Thymus (tissue), 11 donors: ENCODE data around the gene TLX2. TPM values are rescaled to one million over a fixed set of nuclear protein-coding genes. Genes with fewer than 3 reads are reported as not detected.
A peak's percentile ranks its signal among the peaks of the same experiment; 100 is the strongest.

Experiments used
- DNase-seq, 9 donors: peaks; one replicate each; pipeline ENCODE4 v3.0.0-alpha.2; 2013; ENCODE audit warnings: low spot score in 9 of 9, low read depth in 6 of 9, missing footprints in 1 of 9
- H3K27ac ChIP-seq, 2 donors: one replicate each; pipeline ENCODE4 v1.5.1; 2013; ENCODE audit warnings: control low read depth in 1 of 2, low read depth in 1 of 2, low read length in 1 of 2, mild to moderate bottlenecking in 1 of 2, moderate library complexity in 1 of 2
- H3K27me3 ChIP-seq, 2 donors: one replicate each; pipeline ENCODE4 v1.5.1; 2013; ENCODE audit warnings: low read length in 1 of 2; ENCODE audit not compliant: control insufficient read depth in 2 of 2, insufficient read depth in 1 of 2
- H3K36me3 ChIP-seq, 2 donors: one replicate each; pipeline ENCODE4 v1.5.1; 2013; ENCODE audit warnings: low read length in 1 of 2, mild to moderate bottlenecking in 1 of 2, moderate library complexity in 1 of 2; ENCODE audit not compliant: control insufficient read depth in 2 of 2, insufficient read depth in 2 of 2
- H3K4me1 ChIP-seq, 2 donors: one replicate each; pipeline ENCODE4 v1.5.1; 2013; ENCODE audit warnings: low read length in 2 of 2; ENCODE audit not compliant: control insufficient read depth in 2 of 2, insufficient read depth in 2 of 2
- H3K4me3 ChIP-seq, 2 donors: one replicate each; pipeline ENCODE4 v1.5.1; 2013; ENCODE audit warnings: low read length in 2 of 2, control low read depth in 1 of 2, mild to moderate bottlenecking in 1 of 2
- H3K9me3 ChIP-seq, 2 donors: one replicate each; pipeline ENCODE4 v1.5.1; 2013; ENCODE audit warnings: low read length in 1 of 2, mild to moderate bottlenecking in 1 of 2; ENCODE audit not compliant: control insufficient read depth in 2 of 2, insufficient read depth in 1 of 2
- WGBS: extraction: QIAGEN DNeasy Blood & Tissue Kit; methylation state at CpG from one replicate; pipeline ENCODE4 v1.1.7; 2013; 5-methylcytosine and 5-hydroxymethylcytosine counted together
- polyA plus RNA-seq: library from polyadenylated mRNA; stranded (reverse); fragments of 200-250 nt; gene quantifications from one replicate; pipeline ENCODE4 v1.2.3, GENCODE V29; 2013
- total RNA-seq: library from RNA; stranded (reverse); fragments of 120-200 nt; gene quantifications from one replicate; pipeline ENCODE4 v1.2.4, GENCODE V29; 2013
- donor health status: healthy.

TLX2 gene
- total and polyA plus RNA-seq, 2 donors: 0.11 to 0.19 TPM

DNA sequence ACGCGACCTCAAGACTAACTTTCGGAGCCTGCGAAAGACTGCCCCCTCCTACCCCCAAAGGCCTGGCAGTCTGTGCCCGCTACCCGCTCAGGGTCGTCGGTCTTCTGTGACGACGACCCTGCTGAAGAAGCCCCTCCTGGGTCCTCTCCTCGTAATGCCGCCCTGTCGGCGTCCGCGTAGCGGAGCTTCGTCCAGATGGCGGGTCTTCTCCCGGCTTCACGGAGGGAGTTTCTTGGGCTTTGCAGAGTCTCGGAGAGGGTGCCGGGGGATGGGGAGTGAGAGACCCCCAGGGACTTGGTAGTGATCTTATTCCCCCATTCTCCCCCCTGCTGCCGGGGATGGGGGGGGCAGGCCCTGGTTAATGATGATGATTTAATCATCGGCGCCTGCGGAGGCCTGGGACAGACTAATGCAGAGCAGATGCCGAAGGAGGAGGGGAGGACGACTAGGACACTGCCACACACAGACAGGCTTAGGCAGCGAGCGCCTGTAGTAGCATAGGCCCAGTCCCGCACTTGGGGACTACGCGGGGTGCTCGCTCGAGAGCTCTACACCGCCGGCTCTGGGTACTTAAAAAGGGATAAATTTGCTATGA, 6.2 kb upstream of the TLX2 start:
- H3K36me3 ChIP-seq: peaks cover 13 to 15% of the 10 kb centered on the region in 2 donors
- peaks cover 2% of the 10 kb centered on the region in 2 donors for H3K9me3 ChIP-seq
- DNase-seq: no peak
- peaks cover 59 to 83% of the 10 kb centered on the region in 2 donors for H3K27me3 ChIP-seq
- WGBS: 18% methylated on average over 38 of the region's 38 CpGs
- peaks cover 18 to 29% of the 10 kb centered on the region in 2 donors for H3K4me1 ChIP-seq
- peak overlapping the region; percentile 76 to 95 for H3K4me3 ChIP-seq
- peak overlapping the region; percentile 98 for H3K27ac ChIP-seq

DNA sequence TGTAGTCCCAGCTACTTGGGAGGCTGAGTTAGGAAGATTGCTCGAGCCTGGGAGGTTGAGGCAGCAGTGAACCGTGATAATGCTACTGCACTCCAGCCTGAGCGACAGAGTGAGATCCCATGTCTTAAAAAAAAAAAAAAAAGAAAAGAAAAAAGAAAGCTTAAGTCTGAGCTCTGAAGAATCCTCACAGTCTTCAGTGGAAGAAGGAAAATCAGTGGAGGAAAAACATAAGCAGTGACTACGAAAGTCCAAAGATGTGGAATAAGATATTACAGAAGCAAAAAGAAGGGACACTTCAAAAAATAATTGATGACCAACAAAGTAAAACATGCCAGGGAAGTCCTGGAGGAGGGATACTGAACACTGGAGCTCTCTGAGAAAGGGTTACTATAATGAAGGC, 4.0 kb upstream of the TLX2 start:
- Histone ChIP-seq H3K27ac (no peak overlapping the region), H3K9me3 (peaks cover 0 to 17% of the 10 kb centered on the region in 2 donors), H3K36me3 (peaks cover 8 to 10% of the 10 kb centered on the region in 2 donors), H3K4me3 (no peak overlapping the region), H3K4me1 (peaks cover 16 to 39% of the 10 kb centered on the region in 2 donors), H3K27me3 (peaks cover 59 to 83% of the 10 kb centered on the region in 2 donors)
- DNase-seq: no peak
- WGBS: 93% methylated on average over 4 of the region's 4 CpGs

DNA sequence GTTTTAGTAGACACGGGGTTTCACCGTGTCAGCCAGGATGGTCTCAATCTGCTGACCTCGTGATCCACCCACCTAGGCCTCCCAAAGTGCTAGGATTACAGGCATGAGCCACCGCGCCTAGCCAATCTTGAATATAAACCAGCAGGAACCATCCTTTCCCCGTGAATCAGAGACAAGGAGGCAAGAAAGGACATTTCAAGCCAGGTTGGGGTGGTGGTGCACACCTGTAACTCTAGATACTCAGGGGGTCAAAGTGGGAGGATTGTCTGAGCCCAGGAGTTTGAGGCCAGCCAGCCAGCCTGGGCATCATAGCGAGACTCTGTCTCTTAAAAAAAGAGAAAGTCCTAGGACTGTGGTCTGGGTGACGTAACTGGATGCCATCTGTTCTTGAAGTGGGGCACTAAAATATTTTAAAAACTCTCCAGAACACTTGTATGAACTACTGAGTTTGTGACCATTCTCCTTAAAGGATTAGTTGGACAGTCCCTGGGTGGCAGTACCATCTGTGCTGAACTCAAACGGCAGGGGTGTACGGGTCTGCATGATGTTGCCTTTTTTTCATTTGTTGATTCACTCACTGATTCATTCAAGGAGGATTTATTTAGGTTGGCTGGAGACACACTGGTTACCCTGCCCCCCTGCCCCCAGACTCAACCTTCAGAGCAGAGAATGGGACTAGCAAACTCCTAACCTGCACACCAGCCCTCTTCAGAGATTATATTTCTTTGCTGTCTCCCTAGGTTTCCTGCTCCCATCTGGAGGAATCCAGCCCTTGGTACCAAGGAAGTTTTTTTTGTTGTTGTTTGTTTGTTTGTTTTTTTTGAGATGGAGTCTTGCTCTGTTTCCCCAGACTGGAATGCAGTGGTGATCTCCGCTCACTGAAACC, 2.9 kb upstream of the TLX2 start:
- DNase-seq: no peak
- Histone ChIP-seq H3K9me3 (peaks cover 0 to 21% of the 10 kb centered on the region in 2 donors), H3K4me3 (no peak overlapping the region), H3K36me3 (peaks cover 0 to 2% of the 10 kb centered on the region in 2 donors), H3K4me1 (peaks cover 24 to 45% of the 10 kb centered on the region in 2 donors), H3K27me3 (peaks cover 66 to 85% of the 10 kb centered on the region in 2 donors), H3K27ac (no peak overlapping the region)
- WGBS: 54% methylated on average over 11 of the region's 11 CpGs

DNA sequence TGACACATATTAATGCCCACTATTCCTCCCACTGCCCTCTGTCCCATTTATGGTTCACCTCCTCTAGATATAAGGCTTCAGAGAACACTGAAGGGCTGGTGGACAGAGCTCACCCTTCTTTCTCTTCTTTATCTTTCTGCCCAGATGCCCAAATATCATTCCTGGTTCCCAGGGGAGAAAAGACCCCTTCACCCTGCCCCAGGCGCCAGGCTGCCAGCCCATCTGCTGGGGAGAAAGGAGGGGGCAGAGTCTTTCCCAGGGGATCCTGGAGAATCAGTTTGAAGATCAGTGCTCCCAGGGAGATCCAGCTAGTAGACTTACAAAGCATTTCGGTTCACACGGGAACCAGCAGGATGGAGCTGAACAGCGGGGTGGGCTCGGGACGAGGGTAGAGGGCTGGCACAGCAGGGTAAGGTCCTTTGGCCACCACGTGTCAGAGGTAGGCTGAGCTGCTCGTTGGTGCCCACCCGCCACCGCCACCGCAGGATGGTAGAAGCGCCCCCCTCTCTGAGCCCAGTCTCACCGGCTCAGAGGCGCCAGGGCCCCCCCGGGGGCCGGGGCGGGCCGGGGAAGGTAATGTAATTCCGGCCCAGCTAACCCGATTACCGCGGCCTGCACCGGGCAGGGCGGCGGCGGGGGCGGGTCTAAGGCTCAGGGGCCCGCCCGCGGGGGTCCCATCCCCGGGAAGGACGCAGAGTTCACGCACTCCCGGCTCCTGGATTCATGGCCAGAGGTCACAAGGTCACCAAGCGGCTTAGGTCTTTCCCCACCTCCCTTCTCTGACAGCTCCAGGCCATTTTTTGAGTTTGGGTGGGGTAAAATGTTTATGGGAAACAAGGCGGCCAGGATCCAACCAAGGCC, 1.3 kb upstream of the TLX2 start:
- Histone ChIP-seq H3K9me3 (peaks cover 0 to 21% of the 10 kb centered on the region in 2 donors), H3K27me3 (peaks cover 76 to 99% of the 10 kb centered on the region in 2 donors), H3K4me1 (peaks cover 16 to 37% of the 10 kb centered on the region in 2 donors), H3K36me3 (no peaks in the 10 kb centered on the region), H3K27ac (no peak overlapping the region), H3K4me3 (no peak overlapping the region)
- DNase-seq: no peak
- WGBS: 12% methylated on average over 36 of the region's 36 CpGs

DNA sequence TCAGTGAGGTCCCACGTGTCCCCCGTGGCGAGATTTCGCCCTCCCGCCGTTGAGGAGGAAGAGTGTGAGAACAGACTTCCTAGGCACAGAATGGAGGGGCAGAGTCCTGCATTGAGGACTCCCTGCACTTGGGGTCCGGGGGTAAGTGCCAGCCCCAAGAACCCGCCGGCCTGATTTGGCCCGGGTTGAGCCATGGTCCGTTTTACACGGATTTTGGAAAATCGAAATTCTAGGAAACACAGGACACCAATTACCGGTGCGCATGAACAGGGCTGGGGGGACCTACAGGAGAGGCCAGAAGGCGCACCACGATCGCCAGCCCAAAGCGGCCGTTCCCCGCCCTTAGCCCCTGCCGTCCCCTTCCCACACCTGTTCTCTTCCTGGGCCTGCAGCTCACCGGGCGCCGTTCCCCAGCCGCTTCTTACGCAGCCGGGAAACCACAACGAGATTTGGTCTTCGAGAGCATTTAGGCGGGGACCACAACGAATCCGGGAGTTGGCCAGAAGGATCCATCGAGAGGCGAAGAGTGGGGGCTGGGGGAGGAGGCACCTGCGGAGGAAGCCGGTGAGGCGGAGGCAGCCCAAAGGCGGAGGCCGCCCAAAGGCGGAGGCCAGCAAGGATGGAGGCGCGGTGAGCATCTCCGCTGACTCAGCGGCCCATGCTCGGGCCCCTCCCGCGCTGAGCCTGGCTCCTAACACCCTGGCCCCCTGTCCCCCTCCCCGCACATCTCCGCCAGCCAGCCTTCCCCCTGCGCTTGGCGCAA, 464 bp upstream of the TLX2 start:
- peaks cover 0 to 21% of the 10 kb centered on the region in 2 donors for H3K9me3 ChIP-seq
- H3K27me3 ChIP-seq: peaks cover 76 to 99% of the 10 kb centered on the region in 2 donors
- H3K27ac ChIP-seq: no peak overlapping the region
- DNase-seq: peak in 1 of 9 donors; percentile 37
- WGBS: 3% methylated on average over 52 of the region's 52 CpGs
- H3K4me1 ChIP-seq: peaks cover 13 to 32% of the 10 kb centered on the region in 2 donors
- peak overlapping the region in 1 of 2 donors; percentile 3 for H3K4me3 ChIP-seq
- no peaks in the 10 kb centered on the region for H3K36me3 ChIP-seq

DNA sequence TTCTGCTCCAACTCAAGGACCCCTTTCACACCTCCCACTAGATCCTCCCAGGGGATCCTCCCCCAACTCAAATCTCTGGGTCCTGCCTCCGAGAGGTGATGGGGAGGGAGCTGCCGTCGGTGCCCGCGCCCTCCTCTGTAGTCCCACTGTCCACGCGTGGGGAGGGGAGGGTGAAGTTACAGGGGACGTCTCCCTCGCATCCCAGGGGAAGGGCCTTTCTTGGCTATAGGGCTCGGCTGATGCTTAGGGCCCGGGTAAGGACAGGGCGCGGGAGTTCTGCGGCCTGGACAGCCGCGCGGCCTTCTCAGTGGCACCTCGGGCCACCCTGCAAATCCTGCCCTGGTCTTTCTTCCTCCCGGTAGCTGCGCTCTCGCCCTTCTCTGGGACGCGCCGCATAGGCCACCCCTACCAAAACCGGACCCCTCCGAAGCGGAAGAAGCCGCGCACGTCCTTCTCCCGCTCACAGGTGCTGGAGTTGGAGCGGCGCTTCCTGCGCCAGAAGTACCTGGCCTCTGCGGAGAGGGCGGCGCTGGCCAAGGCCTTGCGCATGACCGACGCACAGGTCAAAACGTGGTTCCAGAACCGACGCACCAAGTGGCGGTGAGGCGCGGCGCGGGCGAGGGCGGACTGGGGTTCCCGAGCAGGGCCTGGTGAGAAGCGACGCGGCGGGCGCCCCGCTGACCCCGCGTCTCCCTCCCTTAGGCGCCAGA, 1.2 kb downstream of the TLX2 start:
- H3K27ac ChIP-seq: no peak overlapping the region
- H3K27me3 ChIP-seq: peaks cover 70 to 98% of the 10 kb centered on the region in 2 donors
- H3K9me3 ChIP-seq: peaks cover 0 to 21% of the 10 kb centered on the region in 2 donors
- peak in 1 of 9 donors; percentile 33 for DNase-seq
- peak overlapping the region; percentile 13 to 50 for H3K4me3 ChIP-seq
- H3K36me3 ChIP-seq: no peaks in the 10 kb centered on the region
- 5% methylated on average over 60 of the region's 60 CpGs for WGBS
- H3K4me1 ChIP-seq: peaks cover 13 to 32% of the 10 kb centered on the region in 2 donors

DNA sequence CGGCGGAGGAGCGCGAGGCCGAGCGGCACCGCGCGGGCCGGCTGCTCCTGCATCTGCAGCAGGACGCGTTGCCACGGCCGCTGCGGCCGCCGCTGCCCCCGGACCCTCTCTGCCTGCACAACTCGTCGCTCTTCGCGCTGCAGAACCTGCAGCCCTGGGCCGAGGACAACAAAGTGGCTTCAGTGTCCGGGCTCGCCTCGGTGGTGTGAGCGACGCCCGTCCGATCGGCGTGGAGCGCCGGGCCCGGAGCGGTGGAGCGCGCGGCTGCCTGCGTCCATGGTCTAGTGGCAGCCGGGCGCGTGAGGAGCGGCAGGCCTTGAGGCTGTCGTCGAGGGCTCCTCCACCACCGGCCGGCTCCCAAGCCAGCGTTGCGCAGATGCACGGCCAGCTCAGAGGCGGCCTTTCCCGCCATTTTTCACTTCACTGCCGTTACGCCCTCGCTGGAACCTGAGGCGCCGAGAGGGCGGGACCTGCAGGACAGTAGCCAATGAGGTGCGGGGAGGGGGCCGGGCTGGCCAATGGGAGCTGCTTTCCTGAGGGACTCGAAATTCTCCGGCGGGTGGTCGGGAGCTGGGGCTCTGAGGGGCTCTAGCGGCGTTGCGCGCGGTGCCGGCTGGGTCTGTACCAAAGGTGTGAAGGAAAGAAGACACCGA, 1.9 kb downstream of the TLX2 start:
- H3K27ac ChIP-seq: no peak overlapping the region
- peaks cover 13 to 32% of the 10 kb centered on the region in 2 donors for H3K4me1 ChIP-seq
- peak in 5 of 9 donors; percentile 44 to 78 (median 65) for DNase-seq
- peaks cover 65 to 96% of the 10 kb centered on the region in 2 donors for H3K27me3 ChIP-seq
- H3K9me3 ChIP-seq: peaks cover 0 to 21% of the 10 kb centered on the region in 2 donors
- H3K4me3 ChIP-seq: peak overlapping the region; percentile 10 to 50
- H3K36me3 ChIP-seq: no peaks in the 10 kb centered on the region
- 4% methylated on average over 72 of the region's 72 CpGs for WGBS
